ENCODE measurements around the gene NOL3. TPM values are rescaled to one million over a fixed set of nuclear protein-coding genes. Genes with fewer than 3 reads are reported as not detected.

The NOL3 gene
- total RNA-seq, 2 donors from 2014 or later = 87.5 to 103 TPM

- peaks cover 0 to 37% of the 10 kb centered on the region in 2 donors for H3K4me1 ChIP-seq
- no peak for DNase-seq (ENCODE audit: low spot score)
Observed at GRCh38 chr16:67186550-67186950, 16.2 kb downstream of the NOL3 start.

GRCh38 chr16:67187175-67187890 lies 17.0 kb downstream of the NOL3 start:
- TF ChIP-seq CTCF (IDR thresholded peaks at IDR 0.05) = no peak
- no peak overlapping the region for H3K27ac ChIP-seq
- no peaks in the 10 kb centered on the region for H3K27me3 ChIP-seq
- no peaks in the 10 kb centered on the region for H3K9me3 ChIP-seq
- peaks cover 0 to 39% of the 10 kb centered on the region in 2 donors for H3K4me1 ChIP-seq
- no peak for DNase-seq (ENCODE audit: low spot score)
- no peaks in the 10 kb centered on the region for H3K36me3 ChIP-seq
- no peak overlapping the region for H3K4me3 ChIP-seq

More at GRCh38 chr16:67186550-67186950, 16.2 kb downstream of the NOL3 start:
- no peaks in the 10 kb centered on the region for H3K36me3 ChIP-seq
- no peaks in the 10 kb centered on the region for H3K9me3 ChIP-seq
- TF ChIP-seq CTCF (IDR thresholded peaks at IDR 0.05) = no peak
- no peak overlapping the region for H3K27ac ChIP-seq
- no peaks in the 10 kb centered on the region for H3K27me3 ChIP-seq
- H3K4me3 ChIP-seq = no peak overlapping the region

GRCh38 chr16:67188323-67188722 lies 18.0 kb downstream of the NOL3 start:
- no peak for TF ChIP-seq CTCF (IDR thresholded peaks at IDR 0.05)
- Histone ChIP-seq H3K9me3 (no peaks in the 10 kb centered on the region), H3K36me3 (peaks cover 1% of the 10 kb centered on the region), H3K27ac (no peak overlapping the region), H3K4me1 (peaks cover 0 to 38% of the 10 kb centered on the region in 2 donors), H3K4me3 (no peak overlapping the region), H3K27me3 (no peaks in the 10 kb centered on the region)
- DNase-seq (ENCODE audit: low spot score) = no peak

- Histone ChIP-seq H3K9me3 (no peaks in the 10 kb centered on the region), H3K4me1 (peaks cover 0 to 43% of the 10 kb centered on the region in 2 donors), H3K4me3 (no peak overlapping the region), H3K27ac (no peak overlapping the region), H3K36me3 (peaks cover 6% of the 10 kb centered on the region), H3K27me3 (no peaks in the 10 kb centered on the region)
- TF ChIP-seq CTCF (IDR thresholded peaks at IDR 0.05) = no peak
- DNase-seq (ENCODE audit: low spot score) = no peak
Observed at GRCh38 chr16:67188798-67189197, 18.5 kb downstream of the NOL3 start.

GRCh38 chr16:67190041-67190440 lies 19.7 kb downstream of the NOL3 start, which contains the start of gene EXOC3L1:
Gene EXOC3L1, minus strand, starts transcription at chr16:67190136. Its CDS starts 460 bp downstream, at chr16:67189676.
- no peak within 1 kb of the TSS for H3K4me3 ChIP-seq
- TF ChIP-seq CTCF (IDR thresholded peaks at IDR 0.05) = no peak
- no peak for DNase-seq (ENCODE audit: low spot score)
- H3K9me3 ChIP-seq = no peaks in the 10 kb centered on the region
- H3K27ac ChIP-seq = peak within 1 kb of the TSS; percentile 3 to 10
- H3K27me3 ChIP-seq = no peaks in the 10 kb centered on the region
- H3K36me3 ChIP-seq = peaks cover 17% of the 10 kb centered on the region
- peaks cover 0 to 35% of the 10 kb centered on the region in 2 donors for H3K4me1 ChIP-seq

All from right atrium auricular region (tissue), 2 donors.